Gastrocnemius medialis (tissue), 4 donors: ENCODE results near the gene HOXC13.

ENCODE experiments used
- POLR2A ChIP-seq, 2 donors: fragments of 450-650 bp; IDR thresholded peaks; one replicate each; pipeline ENCODE4 v1.6.1; 2017; ENCODE audit warnings: antibody characterized with exemption in 2 of 2, mild to moderate bottlenecking in 2 of 2, moderate library complexity in 2 of 2
- TF ChIP-seq, protein P1 (sequence below), 5 experiments: fragments of 450-650 bp in 3 of 5; fragments of 200-600 bp in 2 of 5; sonication (generic) in 2 of 5; IDR thresholded peaks in 4 of 5; conservative IDR thresholded peaks in 1 of 5; 1 replicate in 4 of 5; 2 replicates in 1 of 5; pipeline ENCODE4 v1.5.1; 2016 to 2019; ENCODE audit warnings: antibody characterized with exemption in 5 of 5, mild to moderate bottlenecking in 3 of 5, moderate library complexity in 3 of 5

- TF ChIP-seq, protein P1, sequence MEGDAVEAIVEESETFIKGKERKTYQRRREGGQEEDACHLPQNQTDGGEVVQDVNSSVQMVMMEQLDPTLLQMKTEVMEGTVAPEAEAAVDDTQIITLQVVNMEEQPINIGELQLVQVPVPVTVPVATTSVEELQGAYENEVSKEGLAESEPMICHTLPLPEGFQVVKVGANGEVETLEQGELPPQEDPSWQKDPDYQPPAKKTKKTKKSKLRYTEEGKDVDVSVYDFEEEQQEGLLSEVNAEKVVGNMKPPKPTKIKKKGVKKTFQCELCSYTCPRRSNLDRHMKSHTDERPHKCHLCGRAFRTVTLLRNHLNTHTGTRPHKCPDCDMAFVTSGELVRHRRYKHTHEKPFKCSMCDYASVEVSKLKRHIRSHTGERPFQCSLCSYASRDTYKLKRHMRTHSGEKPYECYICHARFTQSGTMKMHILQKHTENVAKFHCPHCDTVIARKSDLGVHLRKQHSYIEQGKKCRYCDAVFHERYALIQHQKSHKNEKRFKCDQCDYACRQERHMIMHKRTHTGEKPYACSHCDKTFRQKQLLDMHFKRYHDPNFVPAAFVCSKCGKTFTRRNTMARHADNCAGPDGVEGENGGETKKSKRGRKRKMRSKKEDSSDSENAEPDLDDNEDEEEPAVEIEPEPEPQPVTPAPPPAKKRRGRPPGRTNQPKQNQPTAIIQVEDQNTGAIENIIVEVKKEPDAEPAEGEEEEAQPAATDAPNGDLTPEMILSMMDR (IDR thresholded peaks at IDR 0.05 in 4 of 5, conservative IDR thresholded peaks at IDR 0.05 in 1 of 5): no peak
- no peak for TF ChIP-seq POLR2A (IDR thresholded peaks at IDR 0.05)
Observed at GRCh38 chr12:53980802-53981496, 42.3 kb downstream of the HOXC13 start.
